Caco-2 (cell line): ENCODE measurements around the gene PALM. TPM values are rescaled to one million over a fixed set of nuclear protein-coding genes. Genes with fewer than 3 reads are reported as not detected.

Experiments used
- BruUV-seq: library from RNA; stranded (reverse); fragments of 400-500 nt; replicated peaks from 2 replicates; lab custom pipeline; 2021; lab: Mats Ljungman, UMichigan
- CTCF ChIA-PET: fragments of 300-600 bp; sonication (Branson Sonifier 250); formaldehyde crosslinking; loops from one replicate; lab custom pipeline; 2022; ENCODE audit warnings: antibody characterized with exemption; lab: Charles Lee
- POLR2A ChIA-PET: fragments of 300-600 bp; sonication (Branson Sonifier 250); formaldehyde crosslinking; loops from one replicate; lab custom pipeline; 2022; ENCODE audit warnings: antibody characterized with exemption; lab: Charles Lee
- DNase-seq, 2 experiments: peaks; one replicate each; pipeline versions ENCODE4 v3.0.0 to v3.0.0-alpha.2; 2020 to 2022
- H3K27me3 ChIP-seq: replicated peaks from 2 replicates; pipeline ENCODE4 v1.6.0; 2011; ENCODE audit warnings: low read length; ENCODE audit not compliant: control insufficient read depth, insufficient read depth
- H3K36me3 ChIP-seq: 2 replicates; pipeline ENCODE4 v1.5.1; 2011; ENCODE audit warnings: low read length; ENCODE audit not compliant: control insufficient read depth, insufficient read depth
- H3K4me1 ChIP-seq: fragments of 250-450 bp; sonication (Bioruptor Pico); 2 replicates; pipeline ENCODE4 v1.5.1; 2020; ENCODE audit warnings: mild to moderate bottlenecking
- H3K4me3 ChIP-seq: 2 replicates; pipeline ENCODE4 v1.5.1; 2011; ENCODE audit warnings: low read depth, mild to moderate bottlenecking, control low read depth, low read length
- H3K9me3 ChIP-seq: fragments of 250-450 bp; sonication (Bioruptor Pico); 2 replicates; pipeline ENCODE4 v1.5.1; 2020; ENCODE audit warnings: mild to moderate bottlenecking, moderate library complexity
- H3K27ac Mint-ChIP-seq: one replicate; pipeline ENCODE4 v1.8.0; 2022; ENCODE audit warnings: mixed read lengths; ENCODE audit not compliant: unreplicated experiment
- H3K27me3 Mint-ChIP-seq: one replicate; pipeline ENCODE4 v1.8.0; 2022; ENCODE audit warnings: mixed read lengths; ENCODE audit not compliant: insufficient read depth, unreplicated experiment
- H3K36me3 Mint-ChIP-seq: one replicate; pipeline ENCODE4 v1.8.0; 2022; ENCODE audit warnings: mild to moderate bottlenecking, mixed read lengths; ENCODE audit not compliant: insufficient read depth, unreplicated experiment
- H3K4me1 Mint-ChIP-seq: one replicate; pipeline ENCODE4 v1.8.0; 2022; ENCODE audit warnings: low read depth, mixed read lengths; ENCODE audit not compliant: unreplicated experiment
- H3K4me3 Mint-ChIP-seq: one replicate; pipeline ENCODE4 v1.8.0; 2022; ENCODE audit warnings: mild to moderate bottlenecking, moderate library complexity, mixed read lengths; ENCODE audit not compliant: unreplicated experiment
- H3K9me3 Mint-ChIP-seq: one replicate; pipeline ENCODE4 v1.8.0; 2022; ENCODE audit warnings: mixed read lengths; ENCODE audit not compliant: unreplicated experiment
- CTCF ChIP-seq, 2 experiments: fragments of 200-600 bp in 1 of 2; IDR thresholded peaks; 1 replicate in 1 of 2; 2 replicates in 1 of 2; pipeline versions ENCODE4 v1.5.1 to v1.8.0; 2011 to 2022; ENCODE audit warnings: antibody characterized with exemption in 1 of 2, control low read depth in 1 of 2, inconsistent platforms in 1 of 2, low read depth in 1 of 2, low read length in 1 of 2, mild to moderate bottlenecking in 1 of 2, moderate library complexity in 1 of 2; ENCODE audit not compliant: insufficient read depth in 1 of 2, severe bottlenecking in 1 of 2, unreplicated experiment in 1 of 2
- intact Hi-C: fragments of 100-400 bp; cut with micrococcal nuclease; formaldehyde crosslinking; loops from one replicate; pipeline ENCODE4 v1.10.0; 2022; ENCODE audit not compliant: unreplicated experiment
- total RNA-seq: library from RNA; stranded (reverse); gene quantifications from 2 replicates; pipeline ENCODE4 v1.2.3, GENCODE V29; 2022

The PALM gene
- total RNA-seq, 1 experiment from 2014 or later = 16.1 TPM

GRCh38 chr19:748274-748598 lies 39.5 kb downstream of the PALM start:
- H3K27me3 Mint-ChIP-seq = no peaks in the 10 kb centered on the region
- H3K4me1 Mint-ChIP-seq = no peaks in the 10 kb centered on the region
- ChIA-PET POLR2A (no interaction called here), CTCF (no interaction called here)
- H3K9me3 Mint-ChIP-seq = no peaks in the 10 kb centered on the region
- no peaks in the 10 kb centered on the region for H3K27me3 ChIP-seq
- no peaks in the 10 kb centered on the region for H3K36me3 ChIP-seq
- intact Hi-C loops = no loop called here
- BruUV-seq = no TSS peak
- peaks cover 15% of the 10 kb centered on the region for H3K4me1 ChIP-seq
- peaks cover 17% of the 10 kb centered on the region for H3K9me3 ChIP-seq
- DNase-seq = no peak
- H3K27ac Mint-ChIP-seq = no peak overlapping the region
- no peak overlapping the region for H3K4me3 Mint-ChIP-seq
- peaks cover 25% of the 10 kb centered on the region for H3K36me3 Mint-ChIP-seq
- TF ChIP-seq CTCF (IDR thresholded peaks at IDR 0.05; ENCODE audit: insufficient read depth in 1 of 2, low read depth in 1 of 2, low read length in 1 of 2, severe bottlenecking in 1 of 2, unreplicated experiment in 1 of 2) = no peak
- H3K4me3 ChIP-seq = no peak overlapping the region

GRCh38 chr19:749811-750210 lies 41.1 kb downstream of the PALM start:
- peaks cover 14% of the 10 kb centered on the region for H3K9me3 ChIP-seq
- no peak for TF ChIP-seq CTCF (IDR thresholded peaks at IDR 0.05; ENCODE audit: insufficient read depth in 1 of 2, low read depth in 1 of 2, low read length in 1 of 2, severe bottlenecking in 1 of 2, unreplicated experiment in 1 of 2)
- CTCF ChIA-PET = no interaction called here
- Mint-ChIP-seq H3K9me3 (no peaks in the 10 kb centered on the region), H3K4me1 (no peaks in the 10 kb centered on the region), H3K36me3 (peaks cover 30% of the 10 kb centered on the region), H3K27me3 (no peaks in the 10 kb centered on the region), H3K4me3 (no peak overlapping the region), H3K27ac (no peak overlapping the region)
- H3K4me3 ChIP-seq = no peak overlapping the region
- peaks cover 28% of the 10 kb centered on the region for H3K4me1 ChIP-seq
- peaks cover under 1% of the 10 kb centered on the region; the same call in 1 of the 2 replicates for H3K36me3 ChIP-seq
- intact Hi-C loops = loop anchor here (5.0 kb wide), 1 partner anchor 88 kb away; the partner anchor contains the start of gene RNF126
- BruUV-seq = no TSS peak
- no peaks in the 10 kb centered on the region for H3K27me3 ChIP-seq
- POLR2A ChIA-PET = no interaction called here
- no peak for DNase-seq

GRCh38 chr19:750640-751423 lies 42.1 kb downstream of the PALM start, which contains the start of gene MISP:
Gene MISP, plus strand, starts transcription at chr19:751112. Its CDS starts 5,835 bp downstream, at chr19:756947.
- Mint-ChIP-seq H3K4me3 (peak within 1 kb of the TSS; percentile 77), H3K27ac (peak within 1 kb of the TSS; percentile 97), H3K27me3 (no peaks in the 10 kb centered on the region), H3K36me3 (peaks cover 40% of the 10 kb centered on the region), H3K9me3 (no peaks in the 10 kb centered on the region), H3K4me1 (no peaks in the 10 kb centered on the region)
- intact Hi-C loops = loop anchor here (5.0 kb wide), 1 partner anchor 89 kb away; the partner anchor contains the start of gene RNF126
- H3K27me3 ChIP-seq = no peaks in the 10 kb centered on the region
- BruUV-seq = no TSS peak
- ChIA-PET CTCF (interaction anchor here (0.5 kb wide), 1 partner anchor 166 kb away, joined by 3 read pairs; no protein-coding TSS in a partner anchor), POLR2A (interaction anchor here (1.0 to 1.3 kb wide), 2 partner anchors 12 to 88 kb away, joined by 5 to 11 read pairs; partner anchors contain the start of gene RNF126)
- peaks cover 3% of the 10 kb centered on the region; the same call in 1 of the 2 replicates for H3K36me3 ChIP-seq
- peak; percentile 93 to 95 for DNase-seq
- peak within 1 kb of the TSS; percentile 52 for H3K4me3 ChIP-seq
- TF ChIP-seq CTCF (IDR thresholded peaks at IDR 0.05; ENCODE audit: insufficient read depth in 1 of 2, low read depth in 1 of 2, low read length in 1 of 2, severe bottlenecking in 1 of 2, unreplicated experiment in 1 of 2) = no peak
- H3K4me1 ChIP-seq = peaks cover 28% of the 10 kb centered on the region
- H3K9me3 ChIP-seq = peaks cover 14% of the 10 kb centered on the region
